Mucosa of descending colon (tissue), 3 donors: Measurements from ENCODE around the gene TCEAL4. TPM values are rescaled to one million over a fixed set of nuclear protein-coding genes. Genes with fewer than 3 reads are reported as not detected.
A peak's percentile ranks its signal among the peaks of the same experiment; 100 is the strongest.

Source experiments
- ATAC-seq: fragments of 200-7000 bp; cut with Tn5 transposase; one replicate; pipeline ENCODE4 v1.9.1; 2020; ENCODE audit warnings: mild to moderate bottlenecking, moderate library complexity
- DNase-seq, 3 donors: peaks; one replicate each; pipeline ENCODE4 v3.0.0-alpha.2; 2020
- H3K36me3 ChIP-seq: fragments of 200-600 bp; one replicate; pipeline ENCODE4 v1.8.0; 2021; ENCODE audit warnings: low read depth, mild to moderate bottlenecking
- H3K4me1 ChIP-seq: fragments of 200-600 bp; one replicate; pipeline ENCODE4 v1.8.0; 2021; ENCODE audit warnings: low read depth, mild to moderate bottlenecking
- H3K4me3 ChIP-seq: fragments of 200-600 bp; one replicate; pipeline ENCODE4 v1.8.0; 2021; ENCODE audit warnings: mild to moderate bottlenecking
- H3K9me3 ChIP-seq: fragments of 200-600 bp; one replicate; pipeline ENCODE4 v1.8.0; 2021; ENCODE audit warnings: mild to moderate bottlenecking
- CTCF ChIP-seq: fragments of 200-600 bp; IDR thresholded peaks from one replicate; pipeline ENCODE4 v1.8.0; 2022; ENCODE audit warnings: antibody characterized with exemption, mild to moderate bottlenecking
- intact Hi-C, 2 donors: fragments of 100-400 bp; cut with DNase I in 1 of 2; cut with micrococcal nuclease in 1 of 2; formaldehyde crosslinking; loops; one replicate each; pipeline versions ENCODE4 v1.11.0 to v1.11.1; 2022; cut with DNase I, micrococcal nuclease
- total RNA-seq, 3 donors: library from RNA; stranded (reverse); fragmentation: NEBNext Ultra II Directional in 2 of 3; extraction: Animal tissue kit (Norgen Biotek cat#: 25700) in 2 of 3; gene quantifications; one replicate each; pipeline versions ENCODE4 v1.2.1 to v1.2.4, GENCODE V29; 2021 to 2023
- donor health status: DM: no; HTN: no; CAD: no; lungs with moderate emphysema.
- donor health status: DM: no; HTN: no; CAD: no.
- donor health status: DM: no; HTN: yes; CAD: no.

Gene TCEAL4
- total RNA-seq, 3 donors from 2014 or later, result 8.7 to 68.0 (median 28.6) TPM

GRCh38 chrX:103626855-103627254 lies 41.5 kb downstream of the TCEAL4 start:
- H3K4me1 ChIP-seq, result no peaks in the 10 kb centered on the region
- H3K4me3 ChIP-seq, result no peak overlapping the region
- intact Hi-C loops, result no loop called here
- H3K9me3 ChIP-seq, result no peaks in the 10 kb centered on the region
- ATAC-seq (no peak), DNase-seq (no peak)
- H3K36me3 ChIP-seq, result no peaks in the 10 kb centered on the region
- no peak for TF ChIP-seq CTCF

- Histone ChIP-seq H3K36me3 (no peaks in the 10 kb centered on the region), H3K4me3 (peak within 1 kb of the TSS; percentile 22), H3K4me1 (no peaks in the 10 kb centered on the region), H3K9me3 (no peaks in the 10 kb centered on the region)
- intact Hi-C loops, result no loop called here
- TF ChIP-seq CTCF, result no peak
- DNase-seq, result peak; percentile 71 to 82 (median 79)
- peak; percentile 77 for ATAC-seq
Observed at GRCh38 chrX:103628386-103629317, 43.3 kb downstream of the TCEAL4 start, which contains the start of gene TCEAL1. TCEAL1 (plus strand) TSS chrX:103628975; CDS start chrX:103629917, 942 bp downstream.

GRCh38 chrX:103629318-103630170 lies 44.2 kb downstream of the TCEAL4 start:
- Histone ChIP-seq H3K4me1 (no peaks in the 10 kb centered on the region), H3K4me3 (peak overlapping the region; percentile 22), H3K36me3 (no peaks in the 10 kb centered on the region), H3K9me3 (no peaks in the 10 kb centered on the region)
- ATAC-seq (peak; percentile 81), DNase-seq (peak; percentile 67 to 74 (median 71))
- intact Hi-C loops, result no loop called here
- TF ChIP-seq CTCF, result no peak

- Histone ChIP-seq H3K36me3 (no peaks in the 10 kb centered on the region), H3K9me3 (no peaks in the 10 kb centered on the region), H3K4me1 (no peaks in the 10 kb centered on the region), H3K4me3 (no peak overlapping the region)
- ATAC-seq (no peak), DNase-seq (no peak)
- intact Hi-C loops, result no loop called here
- TF ChIP-seq CTCF, result no peak
Observed at GRCh38 chrX:103630171-103630511, 44.8 kb downstream of the TCEAL4 start.

- no peaks in the 10 kb centered on the region for H3K4me1 ChIP-seq
- DNase-seq (no peak), ATAC-seq (no peak)
- intact Hi-C loops, result no loop called here
- no peak for TF ChIP-seq CTCF
- no peaks in the 10 kb centered on the region for H3K36me3 ChIP-seq
- no peaks in the 10 kb centered on the region for H3K9me3 ChIP-seq
- no peak overlapping the region for H3K4me3 ChIP-seq
Observed at GRCh38 chrX:103631145-103631544, 45.8 kb downstream of the TCEAL4 start.
